A673 (cell line): ENCODE measurements around the gene TRNAU1AP. TPM values are rescaled to one million over a fixed set of nuclear protein-coding genes. Genes with fewer than 3 reads are reported as not detected.
"Not testable (repeated sequence)": the region's sequence is repeated elsewhere in the genome, so short reads cannot be mapped to it uniquely, and the experiment has no call there.

Experiments
- BruUV-seq: library from RNA; stranded (reverse); fragments of 400-500 nt; replicated peaks from 2 replicates; lab custom pipeline; 2021; lab: Mats Ljungman, UMichigan
- CTCF ChIA-PET: fragments of 300-600 bp; sonication (Branson Sonifier 250); formaldehyde crosslinking; loops from one replicate; lab custom pipeline; 2022; ENCODE audit warnings: antibody characterized with exemption; lab: Charles Lee
- POLR2A ChIA-PET: fragments of 300-600 bp; sonication (Branson Sonifier 250); formaldehyde crosslinking; loops from one replicate; lab custom pipeline; 2022; ENCODE audit warnings: antibody characterized with exemption; ENCODE audit not compliant: low non-redundant PET; lab: Charles Lee
- DNase-seq: peaks from one replicate; pipeline ENCODE4 v3.0.0-alpha.2; 2015; ENCODE audit warnings: low spot score
- H3K27ac ChIP-seq: fragments of 200-600 bp; sonication (generic); 2 replicates; pipeline ENCODE4 v1.5.1; 2016; ENCODE audit warnings: mixed run types, low read depth, mild to moderate bottlenecking, mixed read lengths, antibody characterized with exemption, low read length; ENCODE audit not compliant: poor library complexity, severe bottlenecking
- H3K27me3 ChIP-seq: fragments of 200-600 bp; sonication (generic); replicated peaks from 2 replicates; pipeline ENCODE4 v1.6.1; 2017; ENCODE audit warnings: mixed run types, low read depth, mild to moderate bottlenecking, mixed read lengths, antibody characterized with exemption, low read length; ENCODE audit not compliant: insufficient read depth, poor library complexity
- H3K36me3 ChIP-seq: fragments of 200-600 bp; sonication (generic); 2 replicates; pipeline ENCODE4 v1.6.1; 2016; ENCODE audit warnings: mixed run types, mild to moderate bottlenecking, mixed read lengths, antibody characterized with exemption, low read length; ENCODE audit not compliant: insufficient read depth, poor library complexity, severe bottlenecking
- H3K4me1 ChIP-seq: fragments of 200-600 bp; sonication (generic); 2 replicates; pipeline ENCODE4 v1.6.1; 2017; ENCODE audit warnings: mixed run types, mild to moderate bottlenecking, mixed read lengths, antibody characterized with exemption, low read length; ENCODE audit not compliant: insufficient read depth, poor library complexity, severe bottlenecking
- H3K4me3 ChIP-seq: fragments of 200-600 bp; sonication (generic); 2 replicates; pipeline ENCODE4 v1.5.1; 2016; ENCODE audit warnings: low read depth, mixed run types, mild to moderate bottlenecking, mixed read lengths, low read length; ENCODE audit not compliant: poor library complexity, severe bottlenecking
- H3K9me3 ChIP-seq: fragments of 200-600 bp; sonication (generic); 2 replicates; pipeline ENCODE4 v1.6.1; 2016; ENCODE audit warnings: mixed run types, low read depth, mild to moderate bottlenecking, mixed read lengths, antibody characterized with exemption, low read length; ENCODE audit not compliant: poor library complexity, severe bottlenecking
- CTCF ChIP-seq: fragments of 300-800, 200-600 bp; sonication (generic); conservative IDR thresholded peaks from 2 replicates; pipeline ENCODE4 v1.5.1; 2017; ENCODE audit warnings: low read depth, mild to moderate bottlenecking, antibody characterized with exemption, low read length, moderate library complexity, mixed read lengths
- EZH2 ChIP-seq: fragments of 200-600 bp; sonication (generic); IDR thresholded peaks from 2 replicates; pipeline ENCODE4 v1.6.1; 2017; ENCODE audit warnings: borderline replicate concordance, low read depth, mild to moderate bottlenecking, mixed read lengths, antibody characterized with exemption, low read length; ENCODE audit not compliant: poor library complexity, severe bottlenecking
- intact Hi-C: fragments of 100-400 bp; cut with micrococcal nuclease; formaldehyde crosslinking; loops from one replicate; pipeline ENCODE4 v1.10.0; 2022; ENCODE audit not compliant: unreplicated experiment
- total RNA-seq: library from RNA; stranded (reverse); gene quantifications from 2 replicates; pipeline ENCODE4 v1.2.3, GENCODE V29; 2021

The TRNAU1AP gene
- total RNA-seq, 1 experiment from 2014 or later: 33.8 TPM

DNA sequence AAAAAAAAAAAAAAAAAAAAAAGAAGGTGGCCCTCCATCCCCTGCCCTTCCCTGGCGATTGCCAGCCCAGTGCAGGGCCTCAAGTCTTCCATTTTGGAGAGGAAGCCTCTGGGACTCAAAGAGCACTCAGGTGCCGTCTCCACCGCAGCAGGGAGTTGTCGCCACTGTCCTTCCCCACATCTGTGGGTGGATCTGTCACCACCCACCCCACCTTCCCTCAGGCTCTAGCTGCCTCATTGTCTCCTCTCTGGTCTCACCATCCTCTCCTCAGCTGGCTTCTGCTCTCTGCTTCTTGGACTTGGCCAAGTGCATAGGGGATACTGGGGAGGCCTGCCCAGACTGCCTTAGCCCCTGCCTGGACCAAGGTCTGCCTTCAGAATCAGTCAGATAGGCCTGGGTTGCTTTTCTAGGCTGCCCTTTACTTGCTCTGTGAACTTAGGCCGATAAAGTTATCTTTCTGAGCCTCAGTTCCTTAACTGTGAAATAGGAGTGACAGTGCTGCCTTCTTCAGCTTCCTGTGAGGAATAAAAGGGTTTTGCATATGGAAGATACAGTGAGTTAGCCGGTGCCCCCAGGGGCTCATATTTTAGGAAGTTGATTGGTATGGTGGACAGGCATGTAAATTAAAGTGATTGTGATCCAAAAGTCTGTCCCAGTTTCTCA lies 31.3 kb upstream of the TRNAU1AP start:
- TF ChIP-seq CTCF (no peak), EZH2 (no peak)
- CTCF ChIA-PET: interaction anchor here (0.6 kb wide), 1 partner anchor 94 kb away, joined by 8 read pairs; no protein-coding TSS in a partner anchor

GRCh38 chr1:28522537-28522936 lies 30.3 kb upstream of the TRNAU1AP start:
- H3K27me3 ChIP-seq, H3K9me3 ChIP-seq, intact Hi-C loops, H3K27ac ChIP-seq, H3K4me3 ChIP-seq, BruUV-seq, DNase-seq: not testable (repeated sequence)
- CTCF ChIA-PET: interaction anchor here (0.6 kb wide), 1 partner anchor 867 kb away, joined by 3 read pairs; no protein-coding TSS in a partner anchor
- Histone ChIP-seq H3K36me3 (peaks cover 13% of the 10 kb centered on the region), H3K4me1 (peaks cover 14% of the 10 kb centered on the region)
- POLR2A ChIA-PET: interaction anchor here (0.6 kb wide), 1 partner anchor 59 kb away, joined by 3 read pairs; no protein-coding TSS in a partner anchor

More for the DNA sequence above, 31.3 kb upstream of the TRNAU1AP start:
- no TSS peak for BruUV-seq
- DNase-seq: peak; percentile 28
- peaks cover 18% of the 10 kb centered on the region for H3K4me1 ChIP-seq
- intact Hi-C loops: no loop called here
- no peaks in the 10 kb centered on the region for H3K9me3 ChIP-seq
- peaks cover 13% of the 10 kb centered on the region for H3K36me3 ChIP-seq
- POLR2A ChIA-PET: interaction anchor here (0.7 kb wide), 1 partner anchor 38 kb away, joined by 4 read pairs; no protein-coding TSS in a partner anchor
- no peak overlapping the region for H3K4me3 ChIP-seq
- peak overlapping the region; percentile 68 for H3K27ac ChIP-seq
- no peaks in the 10 kb centered on the region for H3K27me3 ChIP-seq

GRCh38 chr1:28525002-28525642 lies 27.8 kb upstream of the TRNAU1AP start:
- Histone ChIP-seq H3K36me3 (peaks cover 21% of the 10 kb centered on the region), H3K4me1 (peaks cover 12% of the 10 kb centered on the region)
- H3K27me3 ChIP-seq, CTCF ChIA-PET, DNase-seq, H3K9me3 ChIP-seq, intact Hi-C loops, H3K4me3 ChIP-seq, BruUV-seq, POLR2A ChIA-PET, H3K27ac ChIP-seq: not testable (repeated sequence)

DNA sequence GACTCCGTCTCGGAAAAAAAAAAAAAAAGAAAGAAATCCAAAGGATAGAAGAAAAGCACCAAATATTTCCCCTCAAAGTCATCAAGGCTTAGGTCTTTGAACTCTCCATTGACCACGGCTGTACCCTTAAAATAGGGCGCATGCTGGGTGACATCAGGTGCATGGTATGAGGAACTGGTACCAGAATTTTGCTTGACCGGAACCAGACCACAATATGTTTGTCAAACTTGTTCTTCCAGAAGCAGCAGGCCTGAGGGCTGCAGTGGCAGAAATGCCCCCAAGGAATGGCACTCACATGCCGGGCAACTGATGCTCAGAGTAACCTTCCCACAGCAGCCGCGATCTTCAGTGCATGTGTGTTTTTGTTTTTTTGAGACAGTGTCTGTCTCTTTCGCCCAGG lies 26.0 kb upstream of the TRNAU1AP start:
- no peaks in the 10 kb centered on the region for H3K27me3 ChIP-seq
- no peak overlapping the region for H3K27ac ChIP-seq
- intact Hi-C loops: no loop called here
- no peak for TF ChIP-seq EZH2
- no peak for TF ChIP-seq CTCF
- peaks cover 6% of the 10 kb centered on the region for H3K4me1 ChIP-seq
- peaks cover 39% of the 10 kb centered on the region for H3K36me3 ChIP-seq
- H3K9me3 ChIP-seq: no peaks in the 10 kb centered on the region
- no peak overlapping the region for H3K4me3 ChIP-seq
- DNase-seq: no peak
- BruUV-seq: no TSS peak
- ChIA-PET CTCF (no interaction called here), POLR2A (no interaction called here)
